Hepatocyte (in vitro differentiated cells): ENCODE measurements around the gene DHDDS.

ENCODE experiments used
- CTCF ChIP-seq: fragments of 200-600 bp; sonication (generic); IDR thresholded peaks from 2 replicates; pipeline ENCODE4 v1.5.1; 2016; ENCODE audit warnings: antibody characterized with exemption, mild to moderate bottlenecking; ENCODE audit not compliant: poor library complexity
- EZH2 ChIP-seq: fragments of 200-600 bp; sonication (generic); IDR thresholded peaks from 2 replicates; pipeline ENCODE4 v1.6.1; 2016; ENCODE audit warnings: antibody characterized with exemption, mild to moderate bottlenecking, borderline replicate concordance
- EZH2phosphoT487 ChIP-seq: fragments of 200-600 bp; sonication (generic); IDR thresholded peaks from one replicate; pipeline ENCODE4 v1.6.1; 2018; ENCODE audit warnings: antibody characterized with exemption, mild to moderate bottlenecking, low read depth, moderate library complexity; ENCODE audit not compliant: unreplicated experiment, severe bottlenecking

GRCh38 chr1:26412180-26412840 is 19.8 kb upstream of the DHDDS start:
- no peak for TF ChIP-seq CTCF
- no peak for TF ChIP-seq EZH2phosphoT487
- no peak for TF ChIP-seq EZH2
